ENCODE results near the gene GALNT1.

Gene GALNT1

GRCh38 chr18:35577045-35577848 lies 4.3 kb upstream of the GALNT1 start:
- peak; percentile 87 for DNase-seq (ENCODE audit: low read depth)
- TF ChIP-seq, protein P1, sequence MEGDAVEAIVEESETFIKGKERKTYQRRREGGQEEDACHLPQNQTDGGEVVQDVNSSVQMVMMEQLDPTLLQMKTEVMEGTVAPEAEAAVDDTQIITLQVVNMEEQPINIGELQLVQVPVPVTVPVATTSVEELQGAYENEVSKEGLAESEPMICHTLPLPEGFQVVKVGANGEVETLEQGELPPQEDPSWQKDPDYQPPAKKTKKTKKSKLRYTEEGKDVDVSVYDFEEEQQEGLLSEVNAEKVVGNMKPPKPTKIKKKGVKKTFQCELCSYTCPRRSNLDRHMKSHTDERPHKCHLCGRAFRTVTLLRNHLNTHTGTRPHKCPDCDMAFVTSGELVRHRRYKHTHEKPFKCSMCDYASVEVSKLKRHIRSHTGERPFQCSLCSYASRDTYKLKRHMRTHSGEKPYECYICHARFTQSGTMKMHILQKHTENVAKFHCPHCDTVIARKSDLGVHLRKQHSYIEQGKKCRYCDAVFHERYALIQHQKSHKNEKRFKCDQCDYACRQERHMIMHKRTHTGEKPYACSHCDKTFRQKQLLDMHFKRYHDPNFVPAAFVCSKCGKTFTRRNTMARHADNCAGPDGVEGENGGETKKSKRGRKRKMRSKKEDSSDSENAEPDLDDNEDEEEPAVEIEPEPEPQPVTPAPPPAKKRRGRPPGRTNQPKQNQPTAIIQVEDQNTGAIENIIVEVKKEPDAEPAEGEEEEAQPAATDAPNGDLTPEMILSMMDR (IDR thresholded peaks at IDR 0.05; ENCODE audit: insufficient read depth, low read depth, low read length, missing control alignments), result no peak
- H3K4me3 ChIP-seq (ENCODE audit: low read depth, low read length), result no peak overlapping the region

GRCh38 chr18:35578481-35578880 lies 3.1 kb upstream of the GALNT1 start:
- TF ChIP-seq, protein P1 (IDR thresholded peaks at IDR 0.05; ENCODE audit: insufficient read depth, low read depth, low read length, missing control alignments), result no peak
- no peak for DNase-seq (ENCODE audit: low read depth)
- H3K4me3 ChIP-seq (ENCODE audit: low read depth, low read length), result no peak overlapping the region

DNA sequence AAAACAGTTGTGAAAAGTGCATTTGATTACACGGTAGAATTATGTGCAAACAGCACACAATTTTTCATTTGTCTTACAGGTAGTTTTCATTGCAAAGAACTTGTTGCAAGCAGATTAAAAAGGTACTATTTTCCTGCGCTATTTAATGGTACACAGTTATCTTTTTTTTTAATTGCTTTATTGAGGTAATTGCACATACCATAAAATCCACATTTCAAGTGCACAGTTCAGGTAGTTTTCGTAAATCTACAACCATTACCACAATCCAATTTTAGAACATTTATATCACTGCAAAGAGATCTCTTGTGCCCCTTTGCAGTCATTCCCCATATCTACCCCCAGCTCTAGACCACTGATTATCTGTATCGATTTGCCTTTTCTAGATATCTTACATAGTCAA lies 2.6 kb upstream of the GALNT1 start:
- no peak for DNase-seq (ENCODE audit: low read depth)
- no peak overlapping the region for H3K4me3 ChIP-seq (ENCODE audit: low read depth, low read length)
- TF ChIP-seq, protein P1 (IDR thresholded peaks at IDR 0.05; ENCODE audit: insufficient read depth, low read depth, low read length, missing control alignments), result no peak

- peak; percentile 74 for DNase-seq (ENCODE audit: low read depth)
Measured at GRCh38 chr18:35580701-35581539, 620 bp upstream of the GALNT1 start.

GRCh38 chr18:35581898-35582641 lies 530 bp downstream of the GALNT1 start:
- DNase-seq (ENCODE audit: low read depth), result peak; percentile 38
- peak overlapping the region; percentile 66 for H3K4me3 ChIP-seq (ENCODE audit: low read depth, low read length)
- TF ChIP-seq, protein P1 (IDR thresholded peaks at IDR 0.05; ENCODE audit: insufficient read depth, low read depth, low read length, missing control alignments), result no peak

More at GRCh38 chr18:35580701-35581539, 620 bp upstream of the GALNT1 start:
- H3K4me3 ChIP-seq (ENCODE audit: low read depth, low read length), result peak overlapping the region; percentile 67
- TF ChIP-seq, protein P1 (IDR thresholded peaks at IDR 0.05; ENCODE audit: insufficient read depth, low read depth, low read length, missing control alignments), result no peak

- DNase-seq (ENCODE audit: low read depth), result peak; percentile 26
- TF ChIP-seq, protein P1 (IDR thresholded peaks at IDR 0.05; ENCODE audit: insufficient read depth, low read depth, low read length, missing control alignments), result no peak
- H3K4me3 ChIP-seq (ENCODE audit: low read depth, low read length), result no peak overlapping the region; the same call in 1 of the 2 replicates
Measured at GRCh38 chr18:35582899-35583558, 1.5 kb downstream of the GALNT1 start.
